B cell (primary cell): ENCODE data around the gene PHLPP1. TPM values are rescaled to one million over a fixed set of nuclear protein-coding genes. Genes with fewer than 3 reads are reported as not detected.

Source experiments
- ATAC-seq: fragments of 200-7000 bp; cut with Tn5 transposase; one replicate; pipeline ENCODE4 v1.10.0; 2021; ENCODE audit warnings: low read depth, mild to moderate bottlenecking, moderate number of reproducible peaks, moderate library complexity
- CTCF ChIA-PET: fragments of 350-600 bp; sonication (Branson Sonifier 250); formaldehyde crosslinking; loops from one replicate; lab custom pipeline; 2021; ENCODE audit warnings: antibody characterized with exemption, inconsistent platforms; lab: Charles Lee
- POLR2A ChIA-PET: fragments of 350-600 bp; sonication (Branson Sonifier 250); formaldehyde crosslinking; loops from one replicate; lab custom pipeline; 2021; ENCODE audit warnings: antibody characterized with exemption; lab: Charles Lee
- DNase-seq: peaks from one replicate; pipeline ENCODE4 v3.0.0; 2013
- H2AFZ ChIP-seq: 2 replicates; pipeline ENCODE4 v1.6.1; 2012; ENCODE audit warnings: mild to moderate bottlenecking, low read depth, low read length; ENCODE audit not compliant: insufficient read depth, poor library complexity, severe bottlenecking
- H3K27ac ChIP-seq, 2 donors: 1 replicate in 1 of 2; 2 replicates in 1 of 2; pipeline ENCODE4 v1.5.1; 2012 to 2013; ENCODE audit warnings: low read length in 2 of 2, mild to moderate bottlenecking in 2 of 2, moderate library complexity in 1 of 2
- H3K27me3 ChIP-seq, 4 experiments: fragments of 200-600 bp in 1 of 4; sonication (generic) in 1 of 4; replicated peaks in 1 of 4; 1 replicate in 2 of 4; 2 replicates in 2 of 4; pipeline versions ENCODE4 v1.6.1 to v1.7.0; 2013 to 2016; ENCODE audit warnings: low read length in 3 of 4, mild to moderate bottlenecking in 2 of 4, mixed read lengths in 1 of 4, moderate library complexity in 1 of 4; ENCODE audit not compliant: insufficient read depth in 4 of 4, control insufficient read depth in 3 of 4; ENCODE audit errors: control extremely low read depth in 1 of 4
- H3K36me3 ChIP-seq, 2 experiments: replicated peaks in 1 of 2; 1 replicate in 1 of 2; 2 replicates in 1 of 2; pipeline versions ENCODE4 v1.6.1 to v1.7.1; 2013; ENCODE audit warnings: low read length in 1 of 2; ENCODE audit not compliant: insufficient read depth in 2 of 2, control insufficient read depth in 1 of 2; ENCODE audit errors: control extremely low read depth in 1 of 2, extremely low read depth in 1 of 2
- H3K4me1 ChIP-seq, 2 donors: fragments of 200-600 bp in 1 of 2; sonication (generic) in 1 of 2; 1 replicate in 1 of 2; 2 replicates in 1 of 2; pipeline versions ENCODE4 v1.5.1 to v1.6.1; 2013 to 2017; ENCODE audit warnings: low read length in 2 of 2; ENCODE audit not compliant: control insufficient read depth in 2 of 2, insufficient read depth in 2 of 2
- H3K4me2 ChIP-seq: replicated peaks from 2 replicates; pipeline ENCODE3; 2012; ENCODE audit warnings: mild to moderate bottlenecking, low read depth, low read length; ENCODE audit not compliant: poor library complexity, severe bottlenecking
- H3K4me3 ChIP-seq, 5 experiments: fragments of 200-600 bp in 1 of 5; sonication (generic) in 1 of 5; 1 replicate in 3 of 5; 2 replicates in 2 of 5; pipeline versions ENCODE4 v1.5.1 to v1.7.0; 2011 to 2016; ENCODE audit warnings: low read length in 4 of 5, mild to moderate bottlenecking in 4 of 5, low read depth in 2 of 5, control low read depth in 1 of 5, moderate library complexity in 1 of 5; ENCODE audit not compliant: insufficient read depth in 1 of 5; ENCODE audit errors: control extremely low read depth in 1 of 5, extremely low read depth in 1 of 5
- H3K79me2 ChIP-seq: fragments of 200-600 bp; sonication (generic); one replicate; pipeline ENCODE4 v1.6.0; 2016; ENCODE audit warnings: low read length; ENCODE audit not compliant: control insufficient read depth, insufficient read depth
- H3K9ac ChIP-seq: fragments of 200-600 bp; sonication (generic); 2 replicates; pipeline ENCODE4 v1.6.1; 2017; ENCODE audit warnings: mild to moderate bottlenecking, low read length, moderate library complexity
- H3K9me3 ChIP-seq, 3 donors: one replicate each; pipeline versions ENCODE4 v1.6.1 to v1.7.1; 2013; ENCODE audit warnings: low read length in 2 of 3; ENCODE audit not compliant: control insufficient read depth in 2 of 3, insufficient read depth in 1 of 3; ENCODE audit errors: control extremely low read depth in 1 of 3
- H4K20me1 ChIP-seq: 2 replicates; pipeline ENCODE4 v1.6.0; 2012; ENCODE audit warnings: mild to moderate bottlenecking, low read length; ENCODE audit not compliant: insufficient read depth, control insufficient read depth, poor library complexity, severe bottlenecking
- H3K27ac Mint-ChIP-seq: one replicate; pipeline ENCODE4 v1.8.0; 2021; ENCODE audit warnings: mixed read lengths
- H3K27me3 Mint-ChIP-seq: one replicate; pipeline ENCODE4 v1.8.0; 2021; ENCODE audit warnings: mixed read lengths
- H3K4me1 Mint-ChIP-seq: one replicate; pipeline ENCODE4 v1.8.0; 2021; ENCODE audit warnings: mixed read lengths
- H3K4me3 Mint-ChIP-seq: one replicate; pipeline ENCODE4 v1.8.0; 2021; ENCODE audit warnings: mixed read lengths
- H3K9me3 Mint-ChIP-seq: one replicate; pipeline ENCODE4 v1.8.0; 2022; ENCODE audit warnings: mixed read lengths; ENCODE audit not compliant: insufficient read depth
- CTCF ChIP-seq: fragments of 200-600 bp; IDR thresholded peaks from one replicate; pipeline ENCODE4 v1.8.0; 2022; ENCODE audit warnings: antibody characterized with exemption, mild to moderate bottlenecking
- EZH2 ChIP-seq: IDR thresholded peaks from 2 replicates; pipeline ENCODE4 v1.6.1; 2012; ENCODE audit warnings: borderline replicate concordance, low read depth, mild to moderate bottlenecking, moderate library complexity, low read length; ENCODE audit not compliant: insufficient read depth, poor library complexity, severe bottlenecking
- WGBS: methylation state at CpG from one replicate; pipeline ENCODE4 v1.1.5; 2013; ENCODE audit warnings: missing lambda C conversion rate; ENCODE audit not compliant: insufficient coverage; 5-methylcytosine and 5-hydroxymethylcytosine counted together
- intact Hi-C: fragments of 100-400 bp; cut with micrococcal nuclease; formaldehyde crosslinking; loops from one replicate; pipeline ENCODE4 v1.10.0; 2022
- polyA plus RNA-seq: library from polyadenylated mRNA; depleted of rRNA; stranded (reverse); fragments of >200 nt; gene quantifications from 2 replicates; pipeline ENCODE4 v1.2.3, GENCODE V29; 2012
- total RNA-seq, 2 donors: library from RNA; stranded (reverse); fragments of 120-200 nt in 1 of 2; gene quantifications; 1 replicate in 1 of 2; 2 replicates in 1 of 2; pipeline versions ENCODE4 v1.2.3 to v1.2.4, GENCODE V29; 2013 to 2022

Gene PHLPP1
- total and polyA plus RNA-seq, 2 donors (not counting 1 experiment from before 2014, with no cell fraction given): 3.0 to 20.7 TPM

- Histone ChIP-seq H3K9me3 (no peaks in the 10 kb centered on the region), H3K27me3 (no peaks in the 10 kb centered on the region), H3K27ac (no peak overlapping the region), H3K36me3 (no peaks in the 10 kb centered on the region), H3K79me2 (no peaks in the 10 kb centered on the region), H2AFZ (no peak overlapping the region), H3K4me1 (peaks cover 3 to 5% of the 10 kb centered on the region in 2 donors), H3K4me2 (no peak overlapping the region), H3K9ac (no peak overlapping the region), H3K4me3 (no peak overlapping the region), H4K20me1 (no peaks in the 10 kb centered on the region)
- H3K27me3 Mint-ChIP-seq: peaks cover under 1% of the 10 kb centered on the region
- DNase-seq (no peak), ATAC-seq (no peak)
- intact Hi-C loops: no loop called here
- WGBS: 80% methylated on average over 1 of the region's 2 CpGs
- no peaks in the 10 kb centered on the region for H3K9me3 Mint-ChIP-seq
- no peak overlapping the region for H3K4me3 Mint-ChIP-seq
- CTCF ChIA-PET: interaction anchor here (1.0 kb wide), 1 partner anchor 400 kb away, joined by 3 read pairs; no protein-coding TSS in a partner anchor
- H3K4me1 Mint-ChIP-seq: peaks cover 6% of the 10 kb centered on the region
- TF ChIP-seq EZH2 (no peak), CTCF (no peak)
- H3K27ac Mint-ChIP-seq: no peak overlapping the region
- POLR2A ChIA-PET: no interaction called here
Measured at GRCh38 chr18:62986490-62986889, 271.1 kb downstream of the PHLPP1 start.

- Histone ChIP-seq H4K20me1 (no peaks in the 10 kb centered on the region), H3K9ac (no peak overlapping the region), H3K79me2 (no peaks in the 10 kb centered on the region), H3K9me3 (no peaks in the 10 kb centered on the region), H3K4me1 (peaks cover 3 to 5% of the 10 kb centered on the region in 2 donors), H3K27ac (no peak overlapping the region), H2AFZ (no peak overlapping the region), H3K36me3 (no peaks in the 10 kb centered on the region), H3K27me3 (peaks cover 0 to 3% (median 0%) of the 10 kb centered on the region in 4 experiments), H3K4me3 (no peak overlapping the region), H3K4me2 (no peak overlapping the region)
- Mint-ChIP-seq H3K9me3 (no peaks in the 10 kb centered on the region), H3K4me3 (no peak overlapping the region), H3K4me1 (peaks cover 6% of the 10 kb centered on the region), H3K27me3 (peaks cover 3% of the 10 kb centered on the region), H3K27ac (no peak overlapping the region)
- no peak for TF ChIP-seq CTCF
- TF ChIP-seq EZH2: no peak
- WGBS: 92% methylated on average over 17 of the region's 19 CpGs
- POLR2A ChIA-PET: no interaction called here
- CTCF ChIA-PET: interaction anchor here (1.0 kb wide), 1 partner anchor 401 kb away, joined by 3 read pairs; no protein-coding TSS in a partner anchor
- intact Hi-C loops: no loop called here
- ATAC-seq (no peak), DNase-seq (no peak)
Measured at GRCh38 chr18:62987055-62987830, 271.9 kb downstream of the PHLPP1 start.
